PFSK-1 (cell line): ENCODE measurements around the gene PTGER1.

ENCODE experiments used
- FOXP2 ChIP-seq: optimal IDR thresholded peaks from 2 replicates; pipeline ENCODE3; 2011; ENCODE audit warnings: borderline replicate concordance, control low read depth, inconsistent platforms; ENCODE audit not compliant: insufficient read depth; ENCODE audit errors: extremely low read length, extremely low read depth
- POLR2AphosphoS5 ChIP-seq: IDR thresholded peaks from 2 replicates; pipeline ENCODE4 v1.6.1; 2012; ENCODE audit warnings: low read depth, mild to moderate bottlenecking, control low read depth, low read length, moderate library complexity
- SIN3A ChIP-seq: IDR thresholded peaks from 2 replicates; pipeline ENCODE4 v1.6.1; 2012; ENCODE audit warnings: mild to moderate bottlenecking, low read length, moderate library complexity, borderline replicate concordance; ENCODE audit not compliant: insufficient read depth
- TAF1 ChIP-seq: IDR thresholded peaks from 2 replicates; pipeline ENCODE4 v1.6.1; 2012; ENCODE audit warnings: low read length, control low read depth, borderline replicate concordance; ENCODE audit not compliant: insufficient read depth
- TF ChIP-seq, protein P1 (sequence below), 2 experiments: IDR thresholded peaks; 2 replicates each; pipeline versions ENCODE4 v1.6.1 to v1.8.0; 2011 to 2012; ENCODE audit warnings: low read depth in 2 of 2, low read length in 2 of 2, control low read depth in 1 of 2, inconsistent platforms in 1 of 2, mild to moderate bottlenecking in 1 of 2, moderate library complexity in 1 of 2; ENCODE audit not compliant: insufficient read depth in 1 of 2

PTGER1 gene

DNA sequence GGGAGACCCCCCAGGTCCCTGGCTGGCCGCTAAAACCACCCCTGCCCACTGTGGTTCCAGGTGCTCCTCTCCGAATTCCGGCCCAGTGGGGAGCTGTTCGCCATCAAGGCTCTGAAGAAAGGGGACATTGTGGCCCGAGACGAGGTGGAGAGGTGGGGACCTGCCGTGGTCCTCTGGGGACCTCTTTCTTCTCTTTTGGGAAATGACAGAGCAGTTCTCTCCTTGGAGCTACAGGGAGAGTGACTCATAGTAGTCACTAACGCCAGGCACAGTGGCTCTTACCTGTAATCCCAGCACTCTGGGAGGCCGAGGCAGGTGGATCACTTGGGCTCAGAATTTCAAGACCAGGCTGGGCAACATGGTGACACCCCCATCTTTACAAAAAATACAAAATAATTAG lies 7.3 kb downstream of the PTGER1 start:
- TF ChIP-seq, protein P1, sequence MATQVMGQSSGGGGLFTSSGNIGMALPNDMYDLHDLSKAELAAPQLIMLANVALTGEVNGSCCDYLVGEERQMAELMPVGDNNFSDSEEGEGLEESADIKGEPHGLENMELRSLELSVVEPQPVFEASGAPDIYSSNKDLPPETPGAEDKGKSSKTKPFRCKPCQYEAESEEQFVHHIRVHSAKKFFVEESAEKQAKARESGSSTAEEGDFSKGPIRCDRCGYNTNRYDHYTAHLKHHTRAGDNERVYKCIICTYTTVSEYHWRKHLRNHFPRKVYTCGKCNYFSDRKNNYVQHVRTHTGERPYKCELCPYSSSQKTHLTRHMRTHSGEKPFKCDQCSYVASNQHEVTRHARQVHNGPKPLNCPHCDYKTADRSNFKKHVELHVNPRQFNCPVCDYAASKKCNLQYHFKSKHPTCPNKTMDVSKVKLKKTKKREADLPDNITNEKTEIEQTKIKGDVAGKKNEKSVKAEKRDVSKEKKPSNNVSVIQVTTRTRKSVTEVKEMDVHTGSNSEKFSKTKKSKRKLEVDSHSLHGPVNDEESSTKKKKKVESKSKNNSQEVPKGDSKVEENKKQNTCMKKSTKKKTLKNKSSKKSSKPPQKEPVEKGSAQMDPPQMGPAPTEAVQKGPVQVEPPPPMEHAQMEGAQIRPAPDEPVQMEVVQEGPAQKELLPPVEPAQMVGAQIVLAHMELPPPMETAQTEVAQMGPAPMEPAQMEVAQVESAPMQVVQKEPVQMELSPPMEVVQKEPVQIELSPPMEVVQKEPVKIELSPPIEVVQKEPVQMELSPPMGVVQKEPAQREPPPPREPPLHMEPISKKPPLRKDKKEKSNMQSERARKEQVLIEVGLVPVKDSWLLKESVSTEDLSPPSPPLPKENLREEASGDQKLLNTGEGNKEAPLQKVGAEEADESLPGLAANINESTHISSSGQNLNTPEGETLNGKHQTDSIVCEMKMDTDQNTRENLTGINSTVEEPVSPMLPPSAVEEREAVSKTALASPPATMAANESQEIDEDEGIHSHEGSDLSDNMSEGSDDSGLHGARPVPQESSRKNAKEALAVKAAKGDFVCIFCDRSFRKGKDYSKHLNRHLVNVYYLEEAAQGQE (IDR thresholded peaks at IDR 0.05; ENCODE audit: insufficient read depth in 1 of 2, low read depth in 2 of 2, low read length in 2 of 2) = no peak

DNA sequence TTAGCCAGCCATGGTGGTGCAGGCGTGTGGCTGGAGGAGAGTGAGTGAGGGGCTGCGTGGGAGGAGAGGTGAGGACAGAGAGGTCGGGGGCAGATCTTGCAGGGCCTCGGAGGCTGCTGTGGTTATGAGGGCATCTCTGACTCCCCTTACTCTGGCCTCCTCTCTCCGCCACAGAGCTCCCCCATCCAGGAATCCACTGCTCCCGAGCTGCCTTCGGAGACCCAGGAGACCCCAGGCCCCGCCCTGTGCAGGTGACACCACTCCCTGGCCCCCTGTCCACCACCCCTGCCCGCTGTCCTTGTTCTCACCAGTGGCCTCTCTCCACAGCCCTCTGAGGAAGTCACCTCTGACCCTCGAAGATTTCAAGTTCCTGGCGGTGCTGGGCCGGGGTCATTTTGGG lies 7.8 kb downstream of the PTGER1 start:
- no peak for TF ChIP-seq SIN3A
- TF ChIP-seq POLR2AphosphoS5 = no peak
- no peak for TF ChIP-seq TAF1
- TF ChIP-seq, protein P1 (IDR thresholded peaks at IDR 0.05; ENCODE audit: insufficient read depth in 1 of 2, low read depth in 2 of 2, low read length in 2 of 2) = no peak
- no peak for TF ChIP-seq FOXP2

DNA sequence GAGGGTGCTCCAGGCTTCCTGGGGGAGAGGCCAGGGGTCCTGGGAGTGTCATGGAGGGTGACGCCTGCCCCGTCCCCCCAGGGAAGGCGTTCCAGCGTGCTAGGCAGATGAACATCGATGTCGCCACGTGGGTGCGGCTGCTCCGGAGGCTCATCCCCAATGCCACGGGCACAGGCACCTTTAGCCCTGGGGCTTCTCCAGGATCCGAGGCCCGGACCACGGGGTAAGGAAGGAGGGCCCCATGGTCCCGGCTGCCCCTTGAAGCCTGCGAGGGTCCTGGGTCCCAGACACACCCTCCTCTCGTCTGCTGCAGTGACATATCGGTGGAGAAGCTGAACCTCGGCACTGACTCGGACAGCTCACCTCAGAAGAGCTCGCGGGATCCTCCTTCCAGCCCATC lies 11.4 kb downstream of the PTGER1 start:
- no peak for TF ChIP-seq SIN3A
- no peak for TF ChIP-seq TAF1
- no peak for TF ChIP-seq FOXP2
- TF ChIP-seq, protein P1 (IDR thresholded peaks at IDR 0.05; ENCODE audit: insufficient read depth in 1 of 2, low read depth in 2 of 2, low read length in 2 of 2) = no peak
- TF ChIP-seq POLR2AphosphoS5 = no peak

DNA sequence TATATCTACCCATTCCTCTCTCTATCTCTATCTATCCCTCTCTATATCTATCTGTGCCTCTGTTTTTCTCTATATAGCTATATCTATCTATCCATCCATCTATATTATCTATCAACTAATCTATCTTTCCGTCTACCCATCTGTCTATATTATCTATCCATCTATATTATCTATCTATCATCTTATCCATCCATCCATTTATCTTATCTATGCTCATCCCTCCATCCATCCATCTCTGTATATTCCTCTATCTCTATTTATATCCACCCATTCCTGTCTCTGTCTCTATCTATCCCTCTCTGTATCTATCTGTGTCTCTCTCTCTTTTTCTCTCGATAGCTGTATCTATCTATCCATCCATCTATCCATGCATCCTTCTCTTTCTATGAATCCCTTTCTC lies 14.2 kb downstream of the PTGER1 start:
- TF ChIP-seq TAF1 = no peak
- TF ChIP-seq POLR2AphosphoS5 = no peak
- TF ChIP-seq FOXP2 = no peak
- no peak for TF ChIP-seq SIN3A
- TF ChIP-seq, protein P1 (IDR thresholded peaks at IDR 0.05; ENCODE audit: insufficient read depth in 1 of 2, low read depth in 2 of 2, low read length in 2 of 2) = no peak

DNA sequence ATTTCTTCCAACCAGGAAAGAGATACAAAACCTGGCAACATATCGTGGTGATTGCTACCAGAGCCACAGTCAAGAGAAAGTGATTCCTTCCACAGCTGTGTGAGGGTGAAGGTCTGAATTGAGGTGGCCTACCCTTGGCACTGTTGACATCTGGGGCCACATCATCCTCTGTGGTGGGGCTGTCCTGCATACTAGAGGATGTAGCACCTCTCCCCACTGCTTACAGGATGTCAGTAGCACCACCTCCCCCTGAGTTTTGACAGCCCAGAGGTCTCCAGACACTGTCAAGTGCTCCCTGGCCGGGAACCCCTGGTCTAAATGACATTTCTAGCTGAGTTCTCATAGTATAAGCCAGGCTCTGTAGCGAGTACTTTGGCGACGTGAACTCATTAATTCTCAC lies 15.5 kb downstream of the PTGER1 start:
- TF ChIP-seq, protein P1 (IDR thresholded peaks at IDR 0.05; ENCODE audit: insufficient read depth in 1 of 2, low read depth in 2 of 2, low read length in 2 of 2) = no peak
- no peak for TF ChIP-seq FOXP2
- TF ChIP-seq POLR2AphosphoS5 = no peak
- TF ChIP-seq SIN3A = no peak
- TF ChIP-seq TAF1 = no peak
